ENCODE results near the gene MYO10. TPM values are rescaled to one million over a fixed set of nuclear protein-coding genes. Genes with fewer than 3 reads are reported as not detected.

Gene MYO10
- total and polyA plus RNA-seq, 2 donors (not counting 3 experiments of a cell fraction or from before 2014, with no cell fraction given): 36.0 to 148 TPM

- no peak overlapping the region for H3K4me3 ChIP-seq (replicated peaks in 1 of 3; ENCODE audit: insufficient read depth in 1 of 3, low read depth in 1 of 3, low read length in 3 of 3)
- no peak for TF ChIP-seq POLR2AphosphoS5 (IDR thresholded peaks at IDR 0.05; ENCODE audit: insufficient read depth, low read depth, low read length)
- no peak for TF ChIP-seq FOS (IDR thresholded peaks at IDR 0.05; ENCODE audit: borderline replicate concordance, insufficient read depth, low read length)
- no peak for TF ChIP-seq POLR2A (IDR thresholded peaks at IDR 0.05; ENCODE audit: low read depth, low read length)
- no peak for TF ChIP-seq EZH2 (IDR thresholded peaks at IDR 0.05; ENCODE audit: borderline replicate concordance, low read depth, low read length, severe bottlenecking)
- no peak for TF ChIP-seq MAX (IDR thresholded peaks at IDR 0.05; ENCODE audit: insufficient read depth, insufficient read length)
- no peak for TF ChIP-seq CTCF (IDR thresholded peaks at IDR 0.05; ENCODE audit: extremely low read depth in 1 of 2, insufficient read depth in 1 of 2, low read depth in 1 of 2, low read length in 2 of 2)
- TF ChIP-seq MYC (IDR thresholded peaks at IDR 0.05; ENCODE audit: low read depth, low read length): no peak
- TF ChIP-seq GATA2 (IDR thresholded peaks at IDR 0.05; ENCODE audit: insufficient read depth, insufficient read length, low read depth, low read length): no peak
- no peak for TF ChIP-seq JUN (IDR thresholded peaks at IDR 0.05; ENCODE audit: borderline replicate concordance, insufficient read depth, insufficient read length, low read depth)
- H4K20me1 ChIP-seq (replicated peaks; ENCODE audit: control insufficient read depth, extremely low read depth, insufficient read depth, low read length): peaks cover 22% of the 10 kb centered on the region
- peaks cover 3% of the 10 kb centered on the region for H3K9me1 ChIP-seq (replicated peaks; ENCODE audit: control insufficient read depth, extremely low read depth, insufficient read depth, low read length)
- no peak overlapping the region for H3K9ac ChIP-seq (replicated peaks; ENCODE audit: extremely low read depth, insufficient read depth, low read length)
- dilution Hi-C loops (cut with MboI; ENCODE audit: extremely low pct_ligation_motif_present, low sequenced_read_pairs) (no loop called here), intact Hi-C loops (cut with micrococcal nuclease) (no loop called here)
- H3K4me2 ChIP-seq (ENCODE audit: insufficient read depth, low read length): no peak overlapping the region
- H3K4me1 ChIP-seq (ENCODE audit: control insufficient read depth, extremely low read depth, insufficient read depth, low read length): peaks cover 37% of the 10 kb centered on the region
- H3K9me3 ChIP-seq (replicated peaks; ENCODE audit: control insufficient read depth, insufficient read depth, low read length): no peaks in the 10 kb centered on the region
- DNase-seq (ENCODE audit: low read depth, low spot score): no peak
- ChIA-PET POLR2A (no interaction called here), CTCF (interaction anchor here (0.8 kb wide), 1 partner anchor 235 kb away, joined by 4 read pairs; no protein-coding TSS in a partner anchor)
- no peak overlapping the region for H2AFZ ChIP-seq (ENCODE audit: low read depth, low read length)
- peak; percentile 56 for FAIRE-seq
- no peaks in the 10 kb centered on the region for H3K36me3 ChIP-seq (ENCODE audit: control insufficient read depth in 2 of 2, extremely low read depth in 1 of 2, insufficient read depth in 2 of 2, low read length in 2 of 2)
- no peak overlapping the region for H3K27ac ChIP-seq (ENCODE audit: insufficient read depth, low read depth, low read length)
- H3K79me2 ChIP-seq (ENCODE audit: control insufficient read depth, insufficient read depth, low read length): peaks cover 96% of the 10 kb centered on the region
- BruUV-seq (replicated peaks): no TSS peak
- H3K27me3 ChIP-seq (ENCODE audit: control insufficient read depth in 2 of 2, insufficient read depth in 2 of 2, low read length in 2 of 2): no peaks in the 10 kb centered on the region
Measured at GRCh38 chr5:16897800-16898199, 38.3 kb downstream of the MYO10 start.
